Measurements from ENCODE around the gene EN2. TPM values are rescaled to one million over a fixed set of nuclear protein-coding genes. Genes with fewer than 3 reads are reported as not detected.
A peak's percentile ranks its signal among the peaks of the same experiment; 100 is the strongest.

The EN2 gene
- total and polyA plus RNA-seq, 10 of the 15 experiments (the other 5 are each of a cell fraction or from before 2014, with no cell fraction given) = not detected

GRCh38 chr7:155508376-155509358 lies 50.7 kb downstream of the EN2 start:
- TF ChIP-seq EZH2 (IDR thresholded peaks at IDR 0.05; ENCODE audit: borderline replicate concordance, control insufficient read depth, low read depth, low read length) (peak; percentile 53; the same call in 1 of the 2 replicates), USF1 (IDR thresholded peaks at IDR 0.05; ENCODE audit: borderline replicate concordance, extremely low read length, insufficient read depth, low read depth, low read length) (no peak)
- Histone ChIP-seq H3K4me1 (ENCODE audit: control insufficient read depth, insufficient read depth, low read length) (no peaks in the 10 kb centered on the region), H3K4me2 (ENCODE audit: control insufficient read depth, insufficient read depth) (no peak overlapping the region), H3K27ac (ENCODE audit: control insufficient read depth, insufficient read depth) (no peak overlapping the region), H3K9ac (ENCODE audit: control insufficient read depth, insufficient read depth, low read length) (no peak overlapping the region), H3K27me3 (replicated peaks in 1 of 2; ENCODE audit: control insufficient read depth in 2 of 2, insufficient read depth in 2 of 2, low read length in 1 of 2) (peaks cover 1 to 18% of the 10 kb centered on the region in 2 experiments), H3K4me3 (no peak overlapping the region), H3K9me3 (replicated peaks; ENCODE audit: control insufficient read depth, insufficient read depth, low read length) (no peaks in the 10 kb centered on the region; the same call in 2 of the 3 replicates), H3K36me3 (ENCODE audit: control insufficient read depth in 2 of 2, insufficient read depth in 2 of 2, low read length in 1 of 2) (no peaks in the 10 kb centered on the region), H2AFZ (ENCODE audit: control insufficient read depth, low read depth, low read length) (no peak overlapping the region), H4K20me1 (ENCODE audit: control insufficient read depth, insufficient read depth) (no peaks in the 10 kb centered on the region), H3K79me2 (ENCODE audit: control insufficient read depth, insufficient read depth, low read length) (no peaks in the 10 kb centered on the region)
- intact Hi-C loops (cut with micrococcal nuclease; ENCODE audit: unreplicated experiment) = no loop called here
- ChIA-PET POLR2A (no interaction called here), RAD21 (ENCODE audit: unreplicated experiment) (no interaction called here), SMC1A (ENCODE audit: uncharacterized antibody, unreplicated experiment) (no interaction called here), CTCF (no interaction called here)
- DNase-seq (ENCODE audit: low read depth, low spot score) (no peak), ATAC-seq (no peak), FAIRE-seq (no peak)
- 24% methylated on average over 29 of the region's 29 CpGs for WGBS (ENCODE audit: insufficient coverage, insufficient replicate concordance, low lambda C conversion rate, missing lambda C conversion rate)
- BruUV-seq (replicated peaks) = no TSS peak
- in situ Hi-C loops (cut with MboI) = no loop called here

- H3K9ac ChIP-seq (ENCODE audit: control insufficient read depth, insufficient read depth, low read length) = no peak overlapping the region
- 49% methylated on average over 10 of the region's 16 CpGs for WGBS (ENCODE audit: insufficient coverage, insufficient replicate concordance, low lambda C conversion rate, missing lambda C conversion rate)
- ATAC-seq = no peak
Measured at GRCh38 chr7:155509359-155509724, 51.4 kb downstream of the EN2 start.

More at GRCh38 chr7:155509359-155509724, 51.4 kb downstream of the EN2 start:
- no peaks in the 10 kb centered on the region for H4K20me1 ChIP-seq (ENCODE audit: control insufficient read depth, insufficient read depth)
- no peak overlapping the region for H3K27ac ChIP-seq (ENCODE audit: control insufficient read depth, insufficient read depth)
- FAIRE-seq = no peak
- BruUV-seq (replicated peaks) = no TSS peak
- ChIA-PET RAD21 (ENCODE audit: unreplicated experiment) (no interaction called here), CTCF (no interaction called here), SMC1A (ENCODE audit: uncharacterized antibody, unreplicated experiment) (no interaction called here), POLR2A (no interaction called here)
- no peak overlapping the region for H2AFZ ChIP-seq (ENCODE audit: control insufficient read depth, low read depth, low read length)
- no peaks in the 10 kb centered on the region for H3K4me1 ChIP-seq (ENCODE audit: control insufficient read depth, insufficient read depth, low read length)
- in situ Hi-C loops (cut with MboI) (no loop called here), intact Hi-C loops (cut with micrococcal nuclease; ENCODE audit: unreplicated experiment) (no loop called here)
- peaks cover 1 to 18% of the 10 kb centered on the region in 2 experiments for H3K27me3 ChIP-seq (replicated peaks in 1 of 2; ENCODE audit: control insufficient read depth in 2 of 2, insufficient read depth in 2 of 2, low read length in 1 of 2)
- no peak overlapping the region for H3K4me3 ChIP-seq
- TF ChIP-seq JUND (IDR thresholded peaks at IDR 0.05; ENCODE audit: low read depth, low read length) (no peak), NR2C1 (IDR thresholded peaks at IDR 0.05) (no peak), MTA3 (IDR thresholded peaks at IDR 0.05; ENCODE audit: borderline replicate concordance, low read length) (no peak), HDAC6 (IDR thresholded peaks at IDR 0.05; ENCODE audit: unreplicated experiment) (no peak)
- no peaks in the 10 kb centered on the region; the same call in 2 of the 3 replicates for H3K9me3 ChIP-seq (replicated peaks; ENCODE audit: control insufficient read depth, insufficient read depth, low read length)
- DNase-seq (ENCODE audit: low read depth, low spot score) = no peak
- no peaks in the 10 kb centered on the region for H3K79me2 ChIP-seq (ENCODE audit: control insufficient read depth, insufficient read depth, low read length)
- H3K36me3 ChIP-seq (ENCODE audit: control insufficient read depth in 2 of 2, insufficient read depth in 2 of 2, low read length in 1 of 2) = no peaks in the 10 kb centered on the region
- no peak overlapping the region for H3K4me2 ChIP-seq (ENCODE audit: control insufficient read depth, insufficient read depth)
